ENCODE results near the gene ARMH2. TPM values are rescaled to one million over a fixed set of nuclear protein-coding genes. Genes with fewer than 3 reads are reported as not detected.

ARMH2 gene
- total RNA-seq, 3 donors from 2014 or later: not detected

DNA sequence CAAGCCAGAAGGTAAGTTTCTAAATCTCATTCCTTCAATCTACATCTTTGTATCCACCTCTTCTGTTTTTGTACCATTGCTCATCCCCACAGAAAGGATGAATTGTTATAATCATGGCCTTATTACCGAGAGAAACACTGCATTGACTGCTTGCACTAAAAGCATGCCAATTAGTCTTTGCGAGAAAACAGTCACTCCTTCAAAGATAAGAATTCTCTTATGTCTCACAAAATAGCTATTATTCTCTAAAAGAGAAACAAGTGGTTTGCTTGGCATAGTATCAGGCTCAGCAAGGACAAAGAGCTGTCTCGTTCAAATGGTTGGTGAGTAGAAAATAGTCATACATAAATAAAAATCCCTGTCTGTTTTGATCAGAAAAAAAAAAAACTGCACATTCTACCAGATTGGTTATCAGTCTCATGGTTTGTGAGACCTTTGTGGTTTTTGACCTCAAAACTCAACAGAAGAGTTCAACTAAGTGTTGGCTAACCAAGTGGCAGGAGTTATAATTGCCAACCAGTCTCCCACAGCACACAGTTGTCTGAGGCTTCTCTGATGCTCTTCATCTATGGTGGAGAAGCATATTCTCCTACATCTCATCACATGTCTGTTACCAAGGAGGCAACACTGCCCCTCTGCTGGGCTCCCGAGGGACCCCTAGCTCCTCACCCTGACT lies 35.1 kb upstream of the ARMH2 start:
- Histone ChIP-seq H3K4me3 (no peak overlapping the region), H3K4me1 (peaks cover 0 to 32% of the 10 kb centered on the region in 2 donors), H3K36me3 (no peaks in the 10 kb centered on the region), H3K27me3 (no peaks in the 10 kb centered on the region), H3K9me3 (no peaks in the 10 kb centered on the region), H3K27ac (peak overlapping the region; percentile 89 to 91)
- intact Hi-C loops (cut with DNase I; ENCODE audit: low total_unique reads): no loop called here
- no peak for TF ChIP-seq POLR2AphosphoS5 (IDR thresholded peaks at IDR 0.05)
- TF ChIP-seq, protein P1, sequence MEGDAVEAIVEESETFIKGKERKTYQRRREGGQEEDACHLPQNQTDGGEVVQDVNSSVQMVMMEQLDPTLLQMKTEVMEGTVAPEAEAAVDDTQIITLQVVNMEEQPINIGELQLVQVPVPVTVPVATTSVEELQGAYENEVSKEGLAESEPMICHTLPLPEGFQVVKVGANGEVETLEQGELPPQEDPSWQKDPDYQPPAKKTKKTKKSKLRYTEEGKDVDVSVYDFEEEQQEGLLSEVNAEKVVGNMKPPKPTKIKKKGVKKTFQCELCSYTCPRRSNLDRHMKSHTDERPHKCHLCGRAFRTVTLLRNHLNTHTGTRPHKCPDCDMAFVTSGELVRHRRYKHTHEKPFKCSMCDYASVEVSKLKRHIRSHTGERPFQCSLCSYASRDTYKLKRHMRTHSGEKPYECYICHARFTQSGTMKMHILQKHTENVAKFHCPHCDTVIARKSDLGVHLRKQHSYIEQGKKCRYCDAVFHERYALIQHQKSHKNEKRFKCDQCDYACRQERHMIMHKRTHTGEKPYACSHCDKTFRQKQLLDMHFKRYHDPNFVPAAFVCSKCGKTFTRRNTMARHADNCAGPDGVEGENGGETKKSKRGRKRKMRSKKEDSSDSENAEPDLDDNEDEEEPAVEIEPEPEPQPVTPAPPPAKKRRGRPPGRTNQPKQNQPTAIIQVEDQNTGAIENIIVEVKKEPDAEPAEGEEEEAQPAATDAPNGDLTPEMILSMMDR (IDR thresholded peaks at IDR 0.05): no peak
- no peak for TF ChIP-seq POLR2A (IDR thresholded peaks at IDR 0.05)
- DNase-seq (ENCODE audit: low spot score in 2 of 2): no peak

DNA sequence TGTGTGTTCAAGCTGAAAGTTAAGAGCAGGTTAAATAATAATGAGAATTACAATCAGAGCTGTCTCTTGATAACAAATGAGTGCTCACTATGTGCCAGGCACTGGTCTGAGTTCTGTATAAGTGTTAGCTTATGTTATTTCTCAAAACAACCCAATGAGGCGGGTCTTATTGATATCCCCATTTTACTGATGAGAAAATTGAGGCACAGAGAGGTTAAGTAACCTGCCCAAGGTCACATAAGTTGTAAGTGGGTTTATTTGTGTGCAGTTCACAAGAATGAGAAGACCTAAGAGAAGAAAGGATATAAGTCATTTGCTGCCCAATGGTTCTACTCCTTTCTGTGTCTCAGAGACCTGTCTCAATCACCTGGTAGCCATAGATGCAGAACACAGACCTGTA lies 34.1 kb upstream of the ARMH2 start:
- TF ChIP-seq, protein P1 (IDR thresholded peaks at IDR 0.05): no peak
- no peak for TF ChIP-seq POLR2A (IDR thresholded peaks at IDR 0.05)
- TF ChIP-seq POLR2AphosphoS5 (IDR thresholded peaks at IDR 0.05): no peak
- Histone ChIP-seq H3K4me1 (peaks cover 0 to 21% of the 10 kb centered on the region in 2 donors), H3K36me3 (no peaks in the 10 kb centered on the region), H3K9me3 (no peaks in the 10 kb centered on the region), H3K27ac (peak overlapping the region; percentile 89 to 91), H3K4me3 (no peak overlapping the region), H3K27me3 (no peaks in the 10 kb centered on the region)
- intact Hi-C loops (cut with DNase I; ENCODE audit: low total_unique reads): no loop called here
- DNase-seq (ENCODE audit: low spot score in 2 of 2): no peak

DNA sequence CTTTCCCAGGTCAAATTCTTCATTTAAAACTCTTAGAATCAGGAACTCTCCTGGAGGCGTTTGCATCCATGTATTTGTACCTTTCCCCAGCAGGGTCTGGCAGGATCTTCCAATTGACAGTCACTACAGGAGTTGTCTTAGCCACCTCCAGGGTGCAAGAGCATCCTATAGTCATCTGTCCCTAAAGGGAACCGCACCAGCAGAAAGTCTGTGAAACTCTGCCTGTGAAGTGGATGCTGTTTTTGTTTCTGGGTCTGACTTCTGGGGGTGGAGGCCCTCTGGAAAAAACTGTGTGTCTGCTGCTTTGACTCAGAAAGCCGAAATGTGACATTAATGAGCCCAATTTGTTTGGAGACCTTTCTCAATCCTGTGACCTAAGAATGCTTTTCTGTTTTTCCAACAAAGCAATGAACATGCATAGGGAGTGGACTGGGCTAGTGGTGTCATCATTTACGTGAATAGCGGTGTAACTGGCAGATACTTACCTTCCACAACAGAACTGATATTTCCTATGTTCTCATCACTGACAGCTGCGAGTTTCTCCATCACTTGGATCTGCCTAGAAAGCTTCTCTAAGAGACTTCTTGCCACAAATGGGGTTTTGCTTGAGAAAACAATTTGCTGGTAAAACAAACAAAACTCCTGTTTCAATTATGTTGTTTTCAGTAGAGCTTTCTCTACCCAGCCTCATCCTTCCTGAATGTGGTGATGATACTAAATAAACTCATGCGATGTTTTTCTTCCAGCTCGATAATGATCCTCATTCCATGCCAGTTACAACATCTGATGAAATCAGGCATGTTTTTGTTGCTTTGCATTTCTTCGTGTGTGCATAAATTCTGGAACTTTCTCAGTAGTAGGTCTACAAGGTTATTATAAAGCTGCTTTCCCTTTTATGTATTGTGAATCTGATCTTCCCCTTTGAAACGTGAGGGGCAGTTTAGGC lies 33.3 kb upstream of the ARMH2 start:
- H3K36me3 ChIP-seq: no peaks in the 10 kb centered on the region
- no peak for TF ChIP-seq POLR2A (IDR thresholded peaks at IDR 0.05)
- no peak for TF ChIP-seq POLR2AphosphoS5 (IDR thresholded peaks at IDR 0.05)
- TF ChIP-seq, protein P1 (IDR thresholded peaks at IDR 0.05): no peak
- H3K9me3 ChIP-seq: no peaks in the 10 kb centered on the region
- intact Hi-C loops (cut with DNase I; ENCODE audit: low total_unique reads): no loop called here
- H3K4me1 ChIP-seq: peaks cover 3 to 21% of the 10 kb centered on the region in 2 donors
- no peaks in the 10 kb centered on the region for H3K27me3 ChIP-seq
- H3K4me3 ChIP-seq: no peak overlapping the region
- DNase-seq (ENCODE audit: low spot score in 2 of 2): no peak
- peak overlapping the region; percentile 89 to 91 for H3K27ac ChIP-seq

DNA sequence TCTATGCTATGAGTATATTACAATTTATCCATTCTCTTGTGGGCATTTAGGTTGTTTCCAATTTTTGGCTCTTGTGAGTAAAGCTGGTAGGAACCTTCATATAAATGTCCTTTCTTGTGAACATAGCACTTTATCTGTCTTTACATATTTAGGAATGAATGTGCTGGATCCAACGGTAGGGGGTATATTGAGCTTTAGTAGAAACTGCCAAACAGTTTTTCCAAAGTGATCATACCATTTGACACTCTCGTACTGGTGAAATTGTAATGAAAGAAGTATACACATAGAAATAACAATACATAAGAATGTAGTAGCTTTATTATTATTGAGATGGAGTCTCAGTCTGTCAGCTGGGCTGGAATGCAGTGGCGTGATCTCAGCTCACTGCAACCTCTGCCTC lies 30.9 kb upstream of the ARMH2 start:
- no peak overlapping the region for H3K27ac ChIP-seq
- TF ChIP-seq POLR2A (IDR thresholded peaks at IDR 0.05) (no peak), POLR2AphosphoS5 (IDR thresholded peaks at IDR 0.05) (no peak)
- TF ChIP-seq, protein P1 (IDR thresholded peaks at IDR 0.05): no peak
- H3K27me3 ChIP-seq: no peaks in the 10 kb centered on the region
- no peaks in the 10 kb centered on the region for H3K36me3 ChIP-seq
- H3K9me3 ChIP-seq: no peaks in the 10 kb centered on the region
- peaks cover 3 to 7% of the 10 kb centered on the region in 2 donors for H3K4me1 ChIP-seq
- intact Hi-C loops (cut with DNase I; ENCODE audit: low total_unique reads): no loop called here
- no peak for DNase-seq (ENCODE audit: low spot score in 2 of 2)
- H3K4me3 ChIP-seq: no peak overlapping the region

DNA sequence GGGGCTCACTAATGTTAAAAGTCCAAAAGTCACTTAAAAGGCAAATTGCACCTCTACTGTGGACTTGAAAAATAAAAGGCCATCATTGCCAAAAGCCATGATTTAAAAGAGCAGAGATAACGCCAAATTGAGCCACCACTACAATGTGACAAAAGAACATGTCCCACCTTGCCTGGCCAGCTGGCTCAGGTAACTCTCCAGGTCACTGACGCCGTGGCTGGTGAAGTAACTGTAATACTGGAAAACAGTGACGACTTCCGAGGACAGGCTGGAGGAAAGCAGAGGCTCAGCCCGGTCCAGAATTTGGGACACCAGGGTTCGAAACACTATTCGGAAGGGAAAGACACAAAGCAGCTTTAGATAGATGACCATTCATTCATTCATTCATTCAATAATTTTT lies 29.3 kb upstream of the ARMH2 start:
- intact Hi-C loops (cut with DNase I; ENCODE audit: low total_unique reads): no loop called here
- TF ChIP-seq POLR2A (IDR thresholded peaks at IDR 0.05): no peak
- TF ChIP-seq POLR2AphosphoS5 (IDR thresholded peaks at IDR 0.05): no peak
- TF ChIP-seq, protein P1 (IDR thresholded peaks at IDR 0.05): no peak
- H3K4me3 ChIP-seq: no peak overlapping the region
- H3K36me3 ChIP-seq: no peaks in the 10 kb centered on the region
- no peaks in the 10 kb centered on the region for H3K9me3 ChIP-seq
- H3K27ac ChIP-seq: peak overlapping the region in 1 of 2 donors; percentile 8
- peak in 1 of 2 donors; percentile 55 for DNase-seq (ENCODE audit: low spot score in 2 of 2)
- no peaks in the 10 kb centered on the region for H3K27me3 ChIP-seq
- peaks cover 3 to 7% of the 10 kb centered on the region in 2 donors for H3K4me1 ChIP-seq
